Breast epithelium (tissue), 4 donors: ENCODE data around the gene NUP210. TPM values are rescaled to one million over a fixed set of nuclear protein-coding genes. Genes with fewer than 3 reads are reported as not detected.

ENCODE experiments used
- DNase-seq, 2 donors: peaks; one replicate each; pipeline ENCODE4 v3.0.0-alpha.2; 2019; ENCODE audit warnings: low spot score in 2 of 2
- H3K27ac ChIP-seq, 2 donors: fragments of 200-600 bp; sonication (generic) in 1 of 2; one replicate each; pipeline ENCODE4 v1.5.1; 2016 to 2019; ENCODE audit warnings: mild to moderate bottlenecking in 1 of 2
- H3K27me3 ChIP-seq, 2 donors: fragments of 200-600 bp; sonication (generic) in 1 of 2; one replicate each; pipeline versions ENCODE4 v1.5.1 to v1.6.0; 2017 to 2019; ENCODE audit warnings: control low read depth in 1 of 2, mild to moderate bottlenecking in 1 of 2
- H3K36me3 ChIP-seq: fragments of 200-600 bp; one replicate; pipeline ENCODE4 v1.5.1; 2019
- H3K4me1 ChIP-seq, 2 donors: fragments of 200-600 bp; sonication (generic); one replicate each; pipeline ENCODE4 v1.5.1; 2016 to 2019; ENCODE audit warnings: control low read depth in 1 of 2
- H3K4me3 ChIP-seq, 3 donors: fragments of 200-600 bp; sonication (generic); 1 replicate in 2 of 3; 2 replicates in 1 of 3; pipeline ENCODE4 v1.5.1; 2016 to 2019; ENCODE audit warnings: mild to moderate bottlenecking in 3 of 3, moderate library complexity in 2 of 3
- H3K9me3 ChIP-seq, 2 donors: fragments of 200-600 bp; sonication (generic) in 1 of 2; one replicate each; pipeline ENCODE4 v1.5.1; 2016 to 2019; ENCODE audit warnings: control low read depth in 1 of 2
- POLR2A ChIP-seq: fragments of 450-650 bp; IDR thresholded peaks from one replicate; pipeline ENCODE4 v1.6.1; 2016; ENCODE audit warnings: antibody characterized with exemption, mild to moderate bottlenecking, moderate library complexity
- POLR2AphosphoS5 ChIP-seq, 3 donors: sonication (generic); formaldehyde crosslinking; IDR thresholded peaks; one replicate each; pipeline ENCODE4 v1.6.1; 2017; ENCODE audit warnings: antibody characterized with exemption in 3 of 3
- intact Hi-C: fragments of 100-400 bp; cut with DNase I; formaldehyde crosslinking; loops from one replicate; pipeline ENCODE4 v1.15.1; 2023; ENCODE audit warnings: low total_unique reads
- total RNA-seq, 3 donors: library from RNA; depleted of rRNA; stranded (reverse); fragments of >200 nt; gene quantifications; one replicate each; pipeline ENCODE4 v1.1.0, GENCODE V29; 2016
- TF ChIP-seq, protein P1 (sequence below), 3 donors: fragments of 450-650 bp; IDR thresholded peaks; one replicate each; pipeline ENCODE4 v1.5.1; 2016 to 2017; ENCODE audit warnings: antibody characterized with exemption in 3 of 3, mild to moderate bottlenecking in 3 of 3, moderate library complexity in 3 of 3

NUP210 gene
- total RNA-seq, 3 donors from 2014 or later: 2.2 to 15.2 (median 14.7) TPM

- no peaks in the 10 kb centered on the region for H3K9me3 ChIP-seq
- H3K36me3 ChIP-seq: no peaks in the 10 kb centered on the region
- no peaks in the 10 kb centered on the region for H3K4me1 ChIP-seq
- TF ChIP-seq POLR2A (no peak), POLR2AphosphoS5 (IDR thresholded peaks at IDR 0.05) (no peak)
- TF ChIP-seq, protein P1, sequence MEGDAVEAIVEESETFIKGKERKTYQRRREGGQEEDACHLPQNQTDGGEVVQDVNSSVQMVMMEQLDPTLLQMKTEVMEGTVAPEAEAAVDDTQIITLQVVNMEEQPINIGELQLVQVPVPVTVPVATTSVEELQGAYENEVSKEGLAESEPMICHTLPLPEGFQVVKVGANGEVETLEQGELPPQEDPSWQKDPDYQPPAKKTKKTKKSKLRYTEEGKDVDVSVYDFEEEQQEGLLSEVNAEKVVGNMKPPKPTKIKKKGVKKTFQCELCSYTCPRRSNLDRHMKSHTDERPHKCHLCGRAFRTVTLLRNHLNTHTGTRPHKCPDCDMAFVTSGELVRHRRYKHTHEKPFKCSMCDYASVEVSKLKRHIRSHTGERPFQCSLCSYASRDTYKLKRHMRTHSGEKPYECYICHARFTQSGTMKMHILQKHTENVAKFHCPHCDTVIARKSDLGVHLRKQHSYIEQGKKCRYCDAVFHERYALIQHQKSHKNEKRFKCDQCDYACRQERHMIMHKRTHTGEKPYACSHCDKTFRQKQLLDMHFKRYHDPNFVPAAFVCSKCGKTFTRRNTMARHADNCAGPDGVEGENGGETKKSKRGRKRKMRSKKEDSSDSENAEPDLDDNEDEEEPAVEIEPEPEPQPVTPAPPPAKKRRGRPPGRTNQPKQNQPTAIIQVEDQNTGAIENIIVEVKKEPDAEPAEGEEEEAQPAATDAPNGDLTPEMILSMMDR (IDR thresholded peaks at IDR 0.05): no peak
- DNase-seq: no peak
- no peak overlapping the region for H3K4me3 ChIP-seq
- H3K27ac ChIP-seq: no peak overlapping the region
- intact Hi-C loops: no loop called here
- H3K27me3 ChIP-seq: peaks cover 0 to 9% of the 10 kb centered on the region in 2 donors
These were observed 118.7 kb downstream of the NUP210 start for GRCh38 chr3:13301286-13301987.

- no peak for TF ChIP-seq POLR2A
- TF ChIP-seq, protein P1 (IDR thresholded peaks at IDR 0.05): no peak
- no peak for TF ChIP-seq POLR2AphosphoS5 (IDR thresholded peaks at IDR 0.05)
- Histone ChIP-seq H3K36me3 (no peaks in the 10 kb centered on the region), H3K4me3 (no peak overlapping the region), H3K9me3 (no peaks in the 10 kb centered on the region), H3K27ac (no peak overlapping the region), H3K27me3 (peaks cover 0 to 9% of the 10 kb centered on the region in 2 donors), H3K4me1 (no peaks in the 10 kb centered on the region)
- no peak for DNase-seq
- intact Hi-C loops: no loop called here
These were observed 119.4 kb downstream of the NUP210 start for GRCh38 chr3:13300546-13301285.

DNA sequence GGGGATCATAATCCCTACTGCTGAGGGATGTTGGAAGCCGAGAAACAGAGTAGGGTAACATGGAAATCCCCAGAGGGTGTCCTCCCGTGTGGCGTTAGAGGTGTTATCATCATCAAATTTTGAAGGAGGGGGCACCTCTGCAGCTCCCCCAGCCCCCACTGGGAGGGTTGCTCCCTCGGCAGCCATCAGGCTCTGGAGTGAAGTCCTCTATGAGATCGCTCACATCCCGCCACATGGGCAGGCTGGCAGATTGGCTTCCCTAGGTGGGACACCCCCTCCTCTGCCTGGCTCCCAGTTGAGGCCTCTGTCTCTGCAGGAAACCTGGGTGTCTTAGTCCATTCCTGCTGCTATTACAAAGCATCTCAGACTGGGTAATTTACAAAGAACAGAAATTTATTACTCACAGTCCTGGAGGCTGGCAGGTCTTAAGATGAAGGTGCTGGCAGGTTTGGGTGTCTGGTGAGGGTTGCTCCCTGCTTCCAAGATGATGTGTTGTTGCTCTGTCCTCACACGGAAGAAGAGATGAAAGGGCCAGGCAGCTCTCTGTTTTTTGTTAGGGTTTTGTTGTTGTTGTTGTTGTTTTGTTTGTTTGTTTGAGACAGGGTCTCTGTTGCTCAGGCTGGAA is 120.5 kb downstream of the NUP210 start:
- TF ChIP-seq, protein P1 (IDR thresholded peaks at IDR 0.05): no peak
- no peak for TF ChIP-seq POLR2A
- Histone ChIP-seq H3K9me3 (no peaks in the 10 kb centered on the region), H3K4me1 (no peaks in the 10 kb centered on the region), H3K27ac (no peak overlapping the region), H3K27me3 (peaks cover 0 to 8% of the 10 kb centered on the region in 2 donors), H3K36me3 (no peaks in the 10 kb centered on the region), H3K4me3 (no peak overlapping the region)
- no peak for DNase-seq
- intact Hi-C loops: no loop called here

DNA sequence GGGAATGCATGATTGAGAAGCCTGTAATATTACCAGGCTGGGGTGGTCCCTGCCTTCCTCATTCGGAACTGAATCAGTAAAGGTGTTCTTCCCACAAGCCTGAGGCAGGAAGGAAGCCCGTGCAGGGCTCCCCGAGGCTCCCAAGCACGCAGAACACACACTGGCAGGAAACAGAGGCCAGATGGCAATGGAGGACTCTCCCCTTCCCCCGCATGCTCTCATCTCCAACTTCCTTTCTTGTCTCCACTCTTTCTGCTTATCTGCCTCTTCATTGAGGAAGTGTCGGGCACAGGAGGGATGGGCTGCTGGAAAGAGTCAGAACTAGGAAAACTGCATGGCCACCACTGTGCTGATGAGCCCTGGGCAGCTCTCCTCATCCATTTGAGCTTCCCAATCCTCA is 123.5 kb downstream of the NUP210 start:
- intact Hi-C loops: no loop called here
- peaks cover 0 to 5% of the 10 kb centered on the region in 2 donors for H3K27me3 ChIP-seq
- no peak for DNase-seq

More for the DNA sequence above, 123.5 kb downstream of the NUP210 start:
- Histone ChIP-seq H3K9me3 (no peaks in the 10 kb centered on the region), H3K36me3 (no peaks in the 10 kb centered on the region), H3K27ac (no peak overlapping the region), H3K4me1 (no peaks in the 10 kb centered on the region), H3K4me3 (no peak overlapping the region)
- TF ChIP-seq POLR2A (no peak), POLR2AphosphoS5 (IDR thresholded peaks at IDR 0.05) (no peak)
- TF ChIP-seq, protein P1 (IDR thresholded peaks at IDR 0.05): no peak
